ENCODE data around the gene FRAS1. TPM values are rescaled to one million over a fixed set of nuclear protein-coding genes. Genes with fewer than 3 reads are reported as not detected.
"Not testable (repeated sequence)": the region's sequence is repeated elsewhere in the genome, so short reads cannot be mapped to it uniquely, and the experiment has no call there.

FRAS1 gene
- total RNA-seq (not detected), polyA plus RNA-seq (not detected)

- Mint-ChIP-seq H3K4me3 (peak within 1 kb of the TSS; percentile 77 to 89 (median 83)), H3K36me3 (no peaks in the 10 kb centered on the region), H3K4me1 (peaks cover 0 to 31% (median 14%) of the 10 kb centered on the region in 4 donors), H3K9me3 (peaks cover 0 to 4% (median 0%) of the 10 kb centered on the region in 7 donors), H3K27ac (no peak within 1 kb of the TSS), H3K27me3 (peaks cover 85% of the 10 kb centered on the region)
- Histone ChIP-seq H3K4me3 (ENCODE audit: low read depth, low read length) (peak within 1 kb of the TSS; percentile 68), H3K4me1 (ENCODE audit: control insufficient read depth, insufficient read depth, low read length, poor library complexity, severe bottlenecking) (peaks cover 32% of the 10 kb centered on the region), H3K27me3 (ENCODE audit: control insufficient read depth, insufficient read depth, low read length) (peaks cover 32% of the 10 kb centered on the region), H3K9me3 (ENCODE audit: control insufficient read depth in 2 of 2, low read length in 2 of 2) (no peaks in the 10 kb centered on the region), H3K27ac (ENCODE audit: insufficient read depth, low read length, poor library complexity, severe bottlenecking) (no peak within 1 kb of the TSS), H3K36me3 (ENCODE audit: control insufficient read depth, insufficient read depth, low read length) (no peaks in the 10 kb centered on the region)
- peak; percentile 16 to 19 for ATAC-seq (ENCODE audit: low read depth in 2 of 2)
- DNase-seq = peak in 1 of 3 donors; percentile 3
These were observed at the start of gene FRAS1 for GRCh38 chr4:78057135-78057599. TSS of gene FRAS1 (plus strand) at chr4:78057323. CDS start at chr4:78058010, 687 bp downstream.

- not testable (repeated sequence) for ATAC-seq (ENCODE audit: low read depth in 2 of 2); H3K27me3 Mint-ChIP-seq; H3K36me3 ChIP-seq (ENCODE audit: control insufficient read depth, insufficient read depth, low read length); H3K27ac ChIP-seq (ENCODE audit: insufficient read depth, low read length, poor library complexity, severe bottlenecking); H3K4me3 ChIP-seq (ENCODE audit: low read depth, low read length); H3K4me1 ChIP-seq (ENCODE audit: control insufficient read depth, insufficient read depth, low read length, poor library complexity, severe bottlenecking); H3K4me3 Mint-ChIP-seq; H3K27me3 ChIP-seq (ENCODE audit: control insufficient read depth, insufficient read depth, low read length); H3K36me3 Mint-ChIP-seq; DNase-seq; H3K4me1 Mint-ChIP-seq
- peaks cover 2 to 16% of the 10 kb centered on the region in 2 experiments for H3K9me3 ChIP-seq (ENCODE audit: control insufficient read depth in 2 of 2, low read length in 2 of 2)
- Mint-ChIP-seq H3K9me3 (peaks cover 0 to 17% (median 5%) of the 10 kb centered on the region in 7 donors), H3K27ac (peak overlapping the region in 1 of 3 donors; percentile 6)
These were observed 46.1 kb upstream of the FRAS1 start for GRCh38 chr4:78011003-78011402.

GRCh38 chr4:78014889-78015886 lies 41.9 kb upstream of the FRAS1 start:
- ATAC-seq (ENCODE audit: low read depth in 2 of 2) = no peak
- Mint-ChIP-seq H3K4me3 (no peak overlapping the region), H3K27ac (no peak overlapping the region)

GRCh38 chr4:78018271-78019049 lies 38.7 kb upstream of the FRAS1 start:
- Mint-ChIP-seq H3K9me3 (peaks cover 0 to 1% (median 0%) of the 10 kb centered on the region in 7 donors), H3K27me3 (peaks cover 10% of the 10 kb centered on the region), H3K27ac (no peak overlapping the region), H3K36me3 (no peaks in the 10 kb centered on the region), H3K4me3 (no peak overlapping the region), H3K4me1 (no peaks in the 10 kb centered on the region)
- Histone ChIP-seq H3K4me1 (ENCODE audit: control insufficient read depth, insufficient read depth, low read length, poor library complexity, severe bottlenecking) (no peaks in the 10 kb centered on the region), H3K36me3 (ENCODE audit: control insufficient read depth, insufficient read depth, low read length) (no peaks in the 10 kb centered on the region), H3K27me3 (ENCODE audit: control insufficient read depth, insufficient read depth, low read length) (no peaks in the 10 kb centered on the region), H3K27ac (ENCODE audit: insufficient read depth, low read length, poor library complexity, severe bottlenecking) (no peak overlapping the region), H3K4me3 (ENCODE audit: low read depth, low read length) (no peak overlapping the region), H3K9me3 (ENCODE audit: control insufficient read depth in 2 of 2, low read length in 2 of 2) (no peaks in the 10 kb centered on the region)
- no peak for DNase-seq
- no peak for ATAC-seq (ENCODE audit: low read depth in 2 of 2)

More at GRCh38 chr4:78014889-78015886, 41.9 kb upstream of the FRAS1 start:
- H3K36me3 Mint-ChIP-seq = no peaks in the 10 kb centered on the region
- Histone ChIP-seq H3K36me3 (ENCODE audit: control insufficient read depth, insufficient read depth, low read length) (no peaks in the 10 kb centered on the region), H3K4me3 (ENCODE audit: low read depth, low read length) (no peak overlapping the region), H3K27ac (ENCODE audit: insufficient read depth, low read length, poor library complexity, severe bottlenecking) (no peak overlapping the region), H3K4me1 (ENCODE audit: control insufficient read depth, insufficient read depth, low read length, poor library complexity, severe bottlenecking) (no peaks in the 10 kb centered on the region), H3K9me3 (ENCODE audit: control insufficient read depth in 2 of 2, low read length in 2 of 2) (peaks cover 2 to 16% of the 10 kb centered on the region in 2 experiments), H3K27me3 (ENCODE audit: control insufficient read depth, insufficient read depth, low read length) (no peaks in the 10 kb centered on the region)
- peaks cover 0 to 15% (median 5%) of the 10 kb centered on the region in 7 donors for H3K9me3 Mint-ChIP-seq
- no peaks in the 10 kb centered on the region for H3K4me1 Mint-ChIP-seq
- no peak for DNase-seq
- H3K27me3 Mint-ChIP-seq = peaks cover 4% of the 10 kb centered on the region

- no peak overlapping the region for H3K27ac ChIP-seq (ENCODE audit: insufficient read depth, low read length, poor library complexity, severe bottlenecking)
- H3K36me3 ChIP-seq (ENCODE audit: control insufficient read depth, insufficient read depth, low read length) = no peaks in the 10 kb centered on the region
- H3K27me3 Mint-ChIP-seq = peaks cover 10% of the 10 kb centered on the region
- H3K36me3 Mint-ChIP-seq = no peaks in the 10 kb centered on the region
- H3K27me3 ChIP-seq (ENCODE audit: control insufficient read depth, insufficient read depth, low read length) = no peaks in the 10 kb centered on the region
- no peak overlapping the region for H3K4me3 Mint-ChIP-seq
- H3K4me3 ChIP-seq (ENCODE audit: low read depth, low read length) = no peak overlapping the region
- no peaks in the 10 kb centered on the region for H3K9me3 ChIP-seq (ENCODE audit: control insufficient read depth in 2 of 2, low read length in 2 of 2)
- H3K9me3 Mint-ChIP-seq = peaks cover 0 to 1% (median 0%) of the 10 kb centered on the region in 7 donors
- no peaks in the 10 kb centered on the region for H3K4me1 Mint-ChIP-seq
- no peak overlapping the region for H3K27ac Mint-ChIP-seq
- ATAC-seq (ENCODE audit: low read depth in 2 of 2) = no peak
- H3K4me1 ChIP-seq (ENCODE audit: control insufficient read depth, insufficient read depth, low read length, poor library complexity, severe bottlenecking) = no peaks in the 10 kb centered on the region
- DNase-seq = no peak
These were observed 37.7 kb upstream of the FRAS1 start for GRCh38 chr4:78019414-78019813.

- H3K4me3 Mint-ChIP-seq = no peak overlapping the region
- H3K27me3 ChIP-seq (ENCODE audit: control insufficient read depth, insufficient read depth, low read length) = no peaks in the 10 kb centered on the region
- ATAC-seq (ENCODE audit: low read depth in 2 of 2) (no peak), DNase-seq (no peak)
- no peaks in the 10 kb centered on the region for H3K9me3 ChIP-seq (ENCODE audit: control insufficient read depth in 2 of 2, low read length in 2 of 2)
- no peaks in the 10 kb centered on the region for H3K36me3 ChIP-seq (ENCODE audit: control insufficient read depth, insufficient read depth, low read length)
- no peak overlapping the region for H3K27ac Mint-ChIP-seq
- H3K27me3 Mint-ChIP-seq = peaks cover 6% of the 10 kb centered on the region
- no peaks in the 10 kb centered on the region for H3K4me1 Mint-ChIP-seq
- H3K4me1 ChIP-seq (ENCODE audit: control insufficient read depth, insufficient read depth, low read length, poor library complexity, severe bottlenecking) = no peaks in the 10 kb centered on the region
- no peak overlapping the region for H3K4me3 ChIP-seq (ENCODE audit: low read depth, low read length)
- no peak overlapping the region for H3K27ac ChIP-seq (ENCODE audit: insufficient read depth, low read length, poor library complexity, severe bottlenecking)
- peaks cover 0 to 2% (median 0%) of the 10 kb centered on the region in 7 donors for H3K9me3 Mint-ChIP-seq
- no peaks in the 10 kb centered on the region for H3K36me3 Mint-ChIP-seq
These were observed 36.4 kb upstream of the FRAS1 start for GRCh38 chr4:78020677-78021076.

- H3K4me1 ChIP-seq (ENCODE audit: control insufficient read depth, insufficient read depth, low read length, poor library complexity, severe bottlenecking) = no peaks in the 10 kb centered on the region
- H3K27me3 Mint-ChIP-seq = peaks cover 6% of the 10 kb centered on the region
These were observed 34.6 kb upstream of the FRAS1 start for GRCh38 chr4:78022517-78022916.

More at GRCh38 chr4:78022517-78022916, 34.6 kb upstream of the FRAS1 start:
- Mint-ChIP-seq H3K9me3 (peaks cover 0 to 3% (median 0%) of the 10 kb centered on the region in 7 donors), H3K4me3 (no peak overlapping the region), H3K27ac (no peak overlapping the region), H3K36me3 (no peaks in the 10 kb centered on the region), H3K4me1 (no peaks in the 10 kb centered on the region)
- no peak for ATAC-seq (ENCODE audit: low read depth in 2 of 2)
- DNase-seq = no peak
- H3K9me3 ChIP-seq (ENCODE audit: control insufficient read depth in 2 of 2, low read length in 2 of 2) = no peaks in the 10 kb centered on the region
- H3K27ac ChIP-seq (ENCODE audit: insufficient read depth, low read length, poor library complexity, severe bottlenecking) = no peak overlapping the region
- H3K27me3 ChIP-seq (ENCODE audit: control insufficient read depth, insufficient read depth, low read length) = no peaks in the 10 kb centered on the region
- no peak overlapping the region for H3K4me3 ChIP-seq (ENCODE audit: low read depth, low read length)
- H3K36me3 ChIP-seq (ENCODE audit: control insufficient read depth, insufficient read depth, low read length) = no peaks in the 10 kb centered on the region

Measured in CD4-positive, CD25-positive, alpha-beta regulatory T cell (primary cell).